COLO668 (cell line): ENCODE measurements around the gene MEGF11.

Source experiments
- DNase-seq: peaks from one replicate; lab custom pipeline; 2025; ENCODE audit not compliant: unreplicated experiment; lab: John Stamatoyannopoulos, UW

The MEGF11 gene

DNA sequence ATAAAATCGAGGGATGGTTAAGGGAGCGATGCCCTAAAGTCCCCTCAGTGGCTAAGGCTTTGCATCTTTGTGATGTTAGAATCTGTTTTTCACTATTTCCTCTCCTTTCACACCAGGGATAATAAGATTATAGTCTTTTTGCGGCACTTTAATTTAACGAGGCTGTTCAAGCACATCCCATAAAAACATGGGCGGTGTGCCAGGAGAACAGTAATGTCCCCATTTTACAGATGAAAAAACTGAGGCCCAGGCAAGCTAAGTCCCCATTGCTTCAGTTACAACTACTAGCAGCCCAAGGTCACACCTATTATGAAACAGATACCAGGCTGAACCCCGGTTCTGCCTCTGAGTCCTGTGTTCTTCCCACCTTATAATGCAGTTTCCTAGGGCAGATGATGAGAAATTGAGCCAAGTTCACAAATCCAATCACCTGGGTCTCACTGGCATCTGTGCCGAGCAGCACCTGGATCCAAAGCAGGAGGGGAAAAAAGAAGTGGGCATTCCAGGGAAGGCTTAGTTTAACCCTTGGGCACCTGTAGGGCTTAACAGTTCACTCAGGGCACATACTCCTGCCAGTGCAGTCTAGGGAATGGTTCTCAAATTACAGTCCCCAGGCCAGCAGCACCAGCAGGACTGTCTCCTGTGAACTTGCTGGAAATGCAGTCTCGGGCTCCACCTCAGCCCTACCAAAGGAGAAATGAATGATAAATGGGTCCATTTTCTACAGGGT lies 215.0 kb downstream of the MEGF11 start:
- peak; percentile 23 for DNase-seq

DNA sequence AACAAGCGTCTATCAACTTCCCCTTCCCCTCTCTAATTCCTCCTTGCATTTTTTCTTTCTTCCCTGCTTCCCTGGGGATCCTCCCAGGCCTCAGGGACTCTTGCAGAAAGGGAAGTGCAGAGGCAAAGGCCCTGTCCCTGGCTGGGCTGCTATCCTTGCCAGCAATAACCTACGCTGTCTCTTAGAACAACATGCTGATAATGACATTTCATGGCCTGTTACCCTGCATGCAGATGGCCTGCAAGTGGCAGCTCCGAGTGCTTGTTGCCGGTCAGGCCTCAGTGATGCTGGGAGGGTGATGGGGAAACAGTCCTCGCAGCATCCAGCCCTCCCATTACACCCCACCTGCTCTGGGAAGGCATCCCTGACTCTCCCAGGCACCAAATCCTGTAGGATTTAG lies 216.7 kb downstream of the MEGF11 start:
- no peak for DNase-seq

- DNase-seq = no peak
Measured at GRCh38 chr15:66035901-66036300, 217.6 kb downstream of the MEGF11 start.

GRCh38 chr15:66033143-66033542 lies 220.4 kb downstream of the MEGF11 start:
- no peak for DNase-seq

GRCh38 chr15:66032006-66032405 lies 221.5 kb downstream of the MEGF11 start:
- DNase-seq = no peak

- no peak for DNase-seq
Measured at GRCh38 chr15:66030650-66031049, 222.9 kb downstream of the MEGF11 start.

DNA sequence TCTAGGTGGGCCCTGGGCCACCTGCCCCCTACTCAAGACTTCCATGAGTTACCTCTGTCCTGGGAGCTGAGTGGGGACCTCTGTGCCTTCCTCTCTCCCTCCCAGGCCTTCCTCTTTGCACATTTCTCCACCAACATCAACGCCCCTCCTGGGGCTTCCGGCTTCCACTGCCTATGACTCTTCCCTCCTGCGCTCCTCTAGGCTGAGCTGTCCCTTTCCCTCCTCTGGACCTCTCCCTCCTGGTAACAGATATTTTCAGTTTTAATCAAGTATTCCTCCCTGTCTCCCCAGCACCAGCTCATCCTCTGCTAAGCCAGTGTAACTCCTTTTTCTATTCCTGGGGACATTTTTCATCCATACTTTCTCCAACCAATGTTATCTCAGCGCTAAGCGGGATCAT lies 223.9 kb downstream of the MEGF11 start:
- no peak for DNase-seq

DNA sequence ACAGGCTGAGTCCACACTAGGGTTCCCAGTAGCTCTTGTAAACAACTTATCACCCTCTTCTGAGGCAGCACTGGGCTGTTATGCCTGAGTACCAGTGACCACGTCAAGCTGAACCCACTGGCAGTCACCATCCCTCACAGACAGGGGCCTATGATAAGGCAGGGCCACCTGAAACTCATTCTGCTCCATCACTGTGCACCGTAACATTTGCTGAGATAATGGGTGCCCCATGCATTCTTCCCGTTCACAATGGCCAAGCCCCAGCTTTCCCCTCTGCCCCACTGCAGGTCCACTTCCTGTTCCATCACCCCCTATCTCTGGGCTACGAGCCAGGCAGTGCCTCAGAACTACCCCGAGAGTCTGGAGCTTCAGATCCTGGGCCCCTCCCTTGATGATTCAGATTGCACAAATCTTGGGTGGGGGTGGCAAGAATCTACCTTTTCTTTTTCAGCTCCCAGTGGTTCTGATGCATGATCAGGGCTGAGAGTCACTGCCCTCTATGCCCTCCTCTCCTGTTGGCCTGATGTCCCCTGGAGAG lies 226.2 kb downstream of the MEGF11 start:
- no peak for DNase-seq

DNA sequence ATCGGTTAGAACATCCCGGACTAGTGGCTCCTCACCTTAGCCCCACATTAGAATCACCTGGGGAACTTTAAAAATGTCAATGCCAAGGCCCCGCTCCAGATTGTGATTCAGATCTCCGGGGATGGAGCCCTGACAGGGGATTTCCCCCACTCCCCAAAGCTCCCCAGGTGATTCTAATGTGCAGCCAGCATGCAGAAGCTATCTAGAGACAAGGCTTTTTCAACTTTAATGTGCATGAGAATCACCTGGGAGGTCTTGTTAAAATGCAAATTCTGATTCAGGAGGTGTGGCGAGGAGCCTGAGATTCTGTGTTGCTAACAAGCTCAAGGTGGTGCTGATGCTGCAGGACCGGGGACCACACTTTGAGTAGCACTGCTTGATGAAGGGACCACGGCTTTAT lies 227.6 kb downstream of the MEGF11 start:
- no peak for DNase-seq

GRCh38 chr15:66025015-66025452 lies 228.5 kb downstream of the MEGF11 start:
- DNase-seq = no peak

DNA sequence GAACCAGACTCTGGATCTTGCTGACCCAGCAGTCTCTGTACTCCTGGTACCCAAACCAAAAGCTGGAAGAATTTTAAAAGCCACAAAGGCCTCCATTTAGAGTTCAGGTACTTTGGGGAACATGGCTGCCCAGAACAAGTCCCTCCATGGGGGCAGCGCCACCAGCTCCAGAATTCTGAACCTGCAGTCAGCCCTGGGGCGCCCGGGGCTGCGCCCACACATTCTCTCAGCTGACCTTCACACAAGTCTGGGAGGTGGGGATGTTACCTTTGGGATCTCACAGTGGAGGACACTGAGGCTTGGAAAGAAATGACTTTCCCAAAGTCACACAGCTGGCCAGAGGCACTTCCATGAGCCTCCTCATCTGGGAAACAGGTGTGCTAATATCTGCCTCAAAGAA lies 229.4 kb downstream of the MEGF11 start:
- DNase-seq = no peak

DNA sequence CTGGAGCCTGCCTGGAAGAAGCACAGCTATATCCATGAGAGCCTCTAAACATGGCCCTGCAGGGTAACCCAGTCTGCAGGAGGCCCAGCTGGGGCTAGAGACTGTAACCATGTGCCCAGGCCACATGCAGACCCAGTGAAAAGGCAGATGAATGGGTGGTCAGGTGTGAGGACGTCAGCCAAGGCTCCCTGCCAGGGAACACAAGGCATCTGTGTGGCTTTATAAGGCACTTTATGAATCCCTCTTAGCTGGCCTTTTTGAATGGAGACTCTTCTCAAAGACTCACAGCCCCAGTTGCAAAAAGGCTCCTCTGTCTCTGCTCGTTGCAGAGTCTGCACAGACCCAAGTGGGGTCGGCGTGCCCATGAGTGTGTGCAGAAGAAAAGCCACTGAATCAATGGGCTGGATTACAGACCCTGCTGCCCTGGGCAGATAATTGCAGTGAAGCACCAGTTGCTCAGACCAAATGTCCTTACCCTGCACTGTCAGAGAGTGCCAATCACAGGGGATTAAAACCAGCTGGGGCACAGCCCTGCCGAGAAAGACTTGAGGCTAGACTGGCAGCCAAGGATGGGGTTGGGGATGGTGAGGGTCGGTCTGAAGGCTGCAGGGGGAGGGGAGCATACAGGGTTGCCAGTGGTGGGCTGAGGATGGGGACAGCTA lies 230.1 kb downstream of the MEGF11 start:
- DNase-seq = no peak

DNA sequence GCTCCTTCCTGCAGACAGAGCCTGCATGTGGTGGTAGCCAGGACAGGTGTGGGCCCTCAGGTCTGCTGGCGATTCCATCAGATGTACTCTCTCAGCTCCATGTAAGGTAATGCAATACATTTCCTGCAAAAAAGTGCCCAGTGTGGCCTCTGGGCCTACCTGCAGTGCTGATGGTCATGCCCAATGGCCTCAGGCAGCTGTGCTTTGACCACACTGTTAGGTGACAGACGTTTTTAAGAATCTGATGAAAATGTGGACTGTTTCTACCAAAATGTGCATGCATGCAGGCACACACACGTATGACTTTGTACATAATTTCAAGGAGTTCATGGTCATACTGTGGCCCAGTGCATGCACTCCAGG lies 231.4 kb downstream of the MEGF11 start:
- DNase-seq = no peak

GRCh38 chr15:66021496-66022162 lies 231.9 kb downstream of the MEGF11 start:
- DNase-seq = peak; percentile 10

- DNase-seq = no peak
Measured at GRCh38 chr15:66019826-66020398, 233.6 kb downstream of the MEGF11 start.

DNA sequence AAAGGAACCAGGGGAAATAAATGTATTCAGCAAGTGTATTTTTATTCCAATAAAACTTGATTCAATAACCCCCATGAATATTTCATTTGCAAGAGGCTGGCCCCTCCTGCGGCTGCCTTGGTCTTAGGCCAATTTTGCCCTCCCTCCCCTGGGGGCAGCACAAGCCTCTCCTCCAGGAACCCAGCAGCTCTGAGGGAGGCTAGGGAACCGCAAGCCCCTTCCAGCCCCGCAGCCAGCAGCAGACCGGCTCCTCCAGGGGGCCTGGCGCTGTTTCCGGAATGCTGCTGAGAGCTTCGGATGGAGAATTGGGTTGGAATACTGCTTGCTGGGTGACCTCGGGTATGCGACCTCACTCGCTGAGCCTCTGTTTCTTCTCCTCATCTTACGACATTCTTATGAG lies 234.2 kb downstream of the MEGF11 start:
- no peak for DNase-seq

DNA sequence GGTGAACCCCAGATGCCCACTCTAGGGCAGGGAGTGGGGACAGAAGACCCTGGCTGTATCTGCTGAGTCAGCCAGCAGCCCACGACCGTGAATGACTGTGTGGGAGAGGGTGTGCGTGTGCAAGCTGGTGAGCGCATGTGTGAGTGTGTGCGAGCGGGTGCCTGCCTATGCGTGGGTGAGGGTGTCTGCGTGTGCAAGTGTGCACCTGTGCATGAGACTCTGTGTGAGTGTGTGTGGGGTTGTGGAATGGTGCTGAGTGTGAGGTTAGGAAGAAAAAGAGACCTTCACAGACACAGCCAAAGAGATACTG lies 235.1 kb downstream of the MEGF11 start:
- no peak for DNase-seq

DNA sequence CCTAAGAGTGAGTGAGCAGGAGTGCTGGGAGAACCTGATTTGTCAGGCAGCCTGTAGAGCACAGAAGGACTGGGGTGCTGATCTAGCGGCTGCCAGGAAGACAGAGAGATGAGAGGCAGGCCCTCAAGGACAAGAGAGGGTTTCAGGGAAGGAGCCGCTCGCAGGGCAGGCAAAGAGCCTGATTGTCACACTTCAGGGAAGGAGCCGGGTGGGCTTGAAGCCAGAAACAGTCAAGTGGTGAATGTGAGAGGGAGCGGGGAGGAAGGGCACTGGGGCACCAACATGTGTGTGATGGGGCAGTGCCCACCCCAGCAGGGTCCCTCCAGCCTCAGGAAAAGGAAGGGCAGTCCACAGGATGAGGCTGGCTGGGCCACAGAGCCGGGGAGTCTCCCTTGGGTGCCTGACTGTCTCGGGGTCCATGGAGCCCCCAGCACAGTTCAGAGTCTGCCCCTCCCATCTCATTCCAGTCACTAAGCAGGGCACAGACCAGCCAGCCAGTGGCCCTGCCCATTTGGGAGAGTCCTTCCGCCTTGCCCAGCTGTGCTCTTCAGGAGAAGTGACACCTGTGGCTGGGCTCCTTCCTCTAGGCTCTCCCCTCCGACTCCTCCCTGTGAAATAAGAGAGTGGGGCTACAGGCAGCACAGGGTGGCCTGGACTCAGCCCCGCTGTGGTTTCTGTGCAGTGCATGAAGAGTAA lies 235.6 kb downstream of the MEGF11 start:
- DNase-seq = no peak

DNA sequence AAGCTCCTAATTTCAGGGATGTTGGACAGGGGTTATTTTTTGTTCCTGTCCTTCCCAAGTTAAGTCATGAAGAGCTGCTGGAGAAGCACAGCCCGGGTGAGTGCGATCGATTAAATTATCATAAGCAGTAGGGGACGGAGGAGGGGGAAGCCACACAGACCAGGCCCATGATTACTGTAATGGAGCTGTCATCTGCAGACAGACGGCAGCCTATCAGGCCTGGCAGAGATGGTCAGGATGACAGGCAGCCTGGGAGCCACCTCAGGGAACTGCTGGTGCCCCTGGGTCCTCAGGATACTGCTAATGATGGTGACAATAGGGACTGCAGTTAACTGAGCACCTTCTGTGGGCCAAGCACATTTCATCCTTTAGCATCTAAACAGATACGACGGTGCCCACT lies 236.6 kb downstream of the MEGF11 start:
- DNase-seq = no peak

DNA sequence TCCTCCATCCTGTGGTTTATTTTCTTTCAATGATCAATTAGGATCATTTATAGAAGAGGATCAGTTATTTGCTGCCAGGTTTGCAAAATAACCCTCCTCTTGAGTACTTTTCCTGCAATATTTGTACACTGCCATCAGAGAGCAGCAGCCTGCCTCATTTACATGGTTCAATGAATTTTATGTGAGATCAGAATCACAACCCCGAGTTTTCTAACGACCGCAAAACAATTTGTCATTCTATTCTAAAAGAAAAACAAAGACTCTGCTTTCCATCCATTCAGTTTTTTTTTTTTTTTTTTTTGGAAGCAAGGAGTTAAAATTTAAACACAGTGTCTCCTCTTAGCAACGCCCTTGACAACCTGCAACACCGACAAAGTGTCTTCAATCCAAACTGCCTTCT lies 237.4 kb downstream of the MEGF11 start:
- no peak for DNase-seq

- no peak for DNase-seq
Measured at GRCh38 chr15:66014635-66015182, 238.8 kb downstream of the MEGF11 start.
